ENCODE results near the gene GSDMA.
A peak's percentile ranks its signal among the peaks of the same experiment; 100 is the strongest.

Gene GSDMA

GRCh38 chr17:39951924-39952679 is 10.7 kb upstream of the GSDMA start:
- no peaks in the 10 kb centered on the region for H3K36me3 ChIP-seq (ENCODE audit: control insufficient read depth in 2 of 2, insufficient read depth in 1 of 2, low read length in 2 of 2)
- H3K4me1 ChIP-seq (ENCODE audit: control insufficient read depth, insufficient read depth, low read length) = peaks cover 3% of the 10 kb centered on the region
- H3K9me3 ChIP-seq (ENCODE audit: control insufficient read depth, insufficient read depth, low read depth, low read length) = no peaks in the 10 kb centered on the region
- POLR2A ChIA-PET = interaction anchor here (0.6 to 3.3 kb wide), 8 partner anchors 16 to 1092 kb away, joined by 3 to 41 read pairs (median 4); partner anchors contain the start of gene PSMD3
- peak overlapping the region; percentile 14 for H3K4me3 ChIP-seq (ENCODE audit: low read depth, low read length)
- 0 out of 2 replicates have a peak, but pooled peaks have one; percentile 27 for TF ChIP-seq SP7 (tag by site-specific recombination; IDR thresholded peaks at IDR 0.05)
- TF ChIP-seq ZNF791 (tag by site-specific recombination; IDR thresholded peaks at IDR 0.05) = no peak
- TF ChIP-seq ZNF366 (tag by site-specific recombination; conservative IDR thresholded peaks at IDR 0.05) = peak; percentile 37; the same call in 1 of the 2 replicates
- TF ChIP-seq ZNF521 (tag by site-specific recombination; IDR thresholded peaks at IDR 0.05) = no peak
- TF ChIP-seq ZNF600 (tag by site-specific recombination; IDR thresholded peaks at IDR 0.05) = peak; percentile 57; the same call in 1 of the 2 replicates
- CTCF ChIA-PET = interaction anchor here (0.5 to 5.7 kb wide), 5 partner anchors 9 to 405 kb away, joined by 3 to 35 read pairs (median 3); no protein-coding TSS in a partner anchor
- H3K27ac ChIP-seq (ENCODE audit: extremely low read depth, low read depth, low read length) = no peak overlapping the region

DNA sequence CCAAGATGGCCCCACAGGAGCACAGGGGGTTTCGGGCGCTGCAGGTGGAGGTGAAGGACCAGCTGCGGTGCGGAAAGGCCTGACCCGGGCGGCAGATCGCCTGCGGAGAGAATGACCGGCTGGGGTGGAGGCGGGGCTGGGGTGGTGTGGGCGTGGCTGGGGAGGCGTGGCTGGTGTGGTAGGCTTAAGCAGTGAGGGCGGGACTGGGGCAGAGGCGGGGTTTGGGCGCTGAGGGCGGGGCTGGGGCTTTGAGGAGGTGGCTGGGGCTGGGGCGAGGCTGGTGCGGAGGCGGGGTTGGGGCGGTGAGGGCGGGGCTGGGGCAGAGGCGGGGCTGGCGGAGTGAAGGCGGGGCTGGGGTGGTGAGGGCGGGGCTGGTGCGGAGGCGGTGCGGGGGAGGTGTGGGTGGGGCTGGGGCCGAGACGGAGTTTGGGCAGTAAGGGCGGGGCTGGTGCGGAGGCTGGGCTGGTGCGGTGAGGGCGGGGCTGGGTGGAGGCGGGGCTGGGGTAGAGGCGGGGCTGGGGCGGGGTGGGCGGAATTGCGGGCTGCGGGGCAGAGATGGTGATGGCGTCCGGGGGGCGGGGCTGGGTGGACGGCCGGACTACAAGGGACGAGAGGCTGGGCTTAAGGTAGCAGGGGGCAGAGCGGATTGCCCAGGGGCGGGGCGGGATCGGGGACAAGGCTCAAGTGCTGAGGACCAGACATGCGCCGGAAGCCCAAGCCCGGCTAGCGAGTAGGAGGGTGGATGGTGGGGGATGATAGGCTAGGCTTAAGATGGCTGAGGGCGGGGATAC is 9.9 kb upstream of the GSDMA start:
- Histone ChIP-seq H3K4me3 (ENCODE audit: low read depth, low read length) (peak overlapping the region; percentile 31), H3K36me3 (ENCODE audit: control insufficient read depth in 2 of 2, insufficient read depth in 1 of 2, low read length in 2 of 2) (no peaks in the 10 kb centered on the region), H3K4me1 (ENCODE audit: control insufficient read depth, insufficient read depth, low read length) (peaks cover 3% of the 10 kb centered on the region), H3K27ac (ENCODE audit: extremely low read depth, low read depth, low read length) (peak overlapping the region; percentile 70; the same call in 1 of the 2 replicates), H3K9me3 (ENCODE audit: control insufficient read depth, insufficient read depth, low read depth, low read length) (no peaks in the 10 kb centered on the region)
- CTCF ChIA-PET = interaction anchor here (1.0 to 5.7 kb wide), 2 partner anchors 13 to 406 kb away, joined by 3 to 35 read pairs; no protein-coding TSS in a partner anchor
- POLR2A ChIA-PET = interaction anchor here (0.5 to 3.3 kb wide), 11 partner anchors 15 to 1093 kb away, joined by 3 to 41 read pairs (median 3); partner anchors contain the start of genes LRRC3C, ORMDL3 and PSMD3
- no peak for TF ChIP-seq ZNF292 (tag by site-specific recombination; IDR thresholded peaks at IDR 0.05; ENCODE audit: borderline replicate concordance, low read depth)
- TF ChIP-seq ZNF518A (tag by site-specific recombination; conservative IDR thresholded peaks at IDR 0.05; ENCODE audit: low read depth) = no peak
- TF ChIP-seq, protein P1, sequence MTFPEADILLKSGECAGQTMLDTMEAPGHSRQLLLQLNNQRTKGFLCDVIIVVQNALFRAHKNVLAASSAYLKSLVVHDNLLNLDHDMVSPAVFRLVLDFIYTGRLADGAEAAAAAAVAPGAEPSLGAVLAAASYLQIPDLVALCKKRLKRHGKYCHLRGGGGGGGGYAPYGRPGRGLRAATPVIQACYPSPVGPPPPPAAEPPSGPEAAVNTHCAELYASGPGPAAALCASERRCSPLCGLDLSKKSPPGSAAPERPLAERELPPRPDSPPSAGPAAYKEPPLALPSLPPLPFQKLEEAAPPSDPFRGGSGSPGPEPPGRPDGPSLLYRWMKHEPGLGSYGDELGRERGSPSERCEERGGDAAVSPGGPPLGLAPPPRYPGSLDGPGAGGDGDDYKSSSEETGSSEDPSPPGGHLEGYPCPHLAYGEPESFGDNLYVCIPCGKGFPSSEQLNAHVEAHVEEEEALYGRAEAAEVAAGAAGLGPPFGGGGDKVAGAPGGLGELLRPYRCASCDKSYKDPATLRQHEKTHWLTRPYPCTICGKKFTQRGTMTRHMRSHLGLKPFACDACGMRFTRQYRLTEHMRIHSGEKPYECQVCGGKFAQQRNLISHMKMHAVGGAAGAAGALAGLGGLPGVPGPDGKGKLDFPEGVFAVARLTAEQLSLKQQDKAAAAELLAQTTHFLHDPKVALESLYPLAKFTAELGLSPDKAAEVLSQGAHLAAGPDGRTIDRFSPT (tag by site-specific recombination; IDR thresholded peaks at IDR 0.05) = peak; percentile 94
- peak; percentile 77 for TF ChIP-seq GLIS2 (tag by site-specific recombination; IDR thresholded peaks at IDR 0.05)
- TF ChIP-seq GLIS1 (tag by site-specific recombination; IDR thresholded peaks at IDR 0.05) = peak; percentile 64
- peak; percentile 83 for TF ChIP-seq ZFHX2 (tag by site-specific recombination; conservative IDR thresholded peaks at IDR 0.05)
- TF ChIP-seq ZNF140 (tag by site-specific recombination; IDR thresholded peaks at IDR 0.05) = no peak
- peak; percentile 90 for TF ChIP-seq SP3 (tag by site-specific recombination; IDR thresholded peaks at IDR 0.05)
- peak; percentile 72 for TF ChIP-seq ZIC2 (tag by site-specific recombination; IDR thresholded peaks at IDR 0.05)
- TF ChIP-seq PRDM10 (tag by site-specific recombination; IDR thresholded peaks at IDR 0.05) = peak; percentile 87
- no peak for TF ChIP-seq ZNF221 (tag by site-specific recombination; IDR thresholded peaks at IDR 0.05; ENCODE audit: borderline replicate concordance)
- TF ChIP-seq SP2 (tag by site-specific recombination; IDR thresholded peaks at IDR 0.05) = peak; percentile 95
- peak; percentile 55; the same call in 1 of the 2 replicates for TF ChIP-seq SP7 (tag by site-specific recombination; IDR thresholded peaks at IDR 0.05)
- TF ChIP-seq ZBTB17 (tag by site-specific recombination; IDR thresholded peaks at IDR 0.05) = peak; percentile 87; the same call in 1 of the 2 replicates
- TF ChIP-seq YY1 (tag by site-specific recombination; IDR thresholded peaks at IDR 0.05) = peak; percentile 62; the same call in 1 of the 2 replicates
- peak; percentile 47; the same call in 1 of the 2 replicates for TF ChIP-seq KLF16 (tag by site-specific recombination; IDR thresholded peaks at IDR 0.05)
- TF ChIP-seq KLF10 (tag by site-specific recombination; IDR thresholded peaks at IDR 0.05) = peak; percentile 11; the same call in 1 of the 2 replicates
